ENCODE results near the gene TNFAIP6. TPM values are rescaled to one million over a fixed set of nuclear protein-coding genes. Genes with fewer than 3 reads are reported as not detected.

The TNFAIP6 gene
- polyA plus RNA-seq, 1 of the 3 experiments (the other 2 are of a cell fraction), result 0.58 TPM

DNA sequence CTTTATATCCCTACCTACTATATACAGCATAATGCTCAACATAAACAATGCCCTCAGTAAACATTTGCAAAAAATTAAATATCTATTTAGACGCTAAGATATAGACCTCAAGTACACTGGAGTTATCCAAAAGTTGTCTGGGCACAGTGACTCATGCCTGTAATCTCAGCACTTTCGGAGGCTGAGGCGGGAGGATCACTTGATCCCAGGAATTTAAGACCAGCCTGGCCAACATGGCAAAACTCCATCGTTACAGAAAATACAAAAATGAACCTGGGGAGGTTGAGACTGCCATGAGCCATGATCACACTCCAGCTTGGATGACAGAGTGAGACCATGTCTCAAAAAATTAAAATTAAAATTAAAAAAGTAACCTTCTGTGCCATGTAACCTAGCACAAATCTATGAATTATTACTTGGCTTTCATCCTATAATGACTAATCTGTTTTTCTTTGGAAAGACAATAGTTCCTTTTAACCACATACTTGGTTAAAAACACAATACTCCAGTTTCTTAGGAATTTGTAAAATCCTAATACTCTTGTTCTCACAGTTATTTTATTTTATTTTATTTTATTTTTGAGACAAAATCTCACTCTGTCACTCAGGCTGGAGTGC, 6.7 kb upstream of the TNFAIP6 start (continued):
- TF ChIP-seq, protein P1, sequence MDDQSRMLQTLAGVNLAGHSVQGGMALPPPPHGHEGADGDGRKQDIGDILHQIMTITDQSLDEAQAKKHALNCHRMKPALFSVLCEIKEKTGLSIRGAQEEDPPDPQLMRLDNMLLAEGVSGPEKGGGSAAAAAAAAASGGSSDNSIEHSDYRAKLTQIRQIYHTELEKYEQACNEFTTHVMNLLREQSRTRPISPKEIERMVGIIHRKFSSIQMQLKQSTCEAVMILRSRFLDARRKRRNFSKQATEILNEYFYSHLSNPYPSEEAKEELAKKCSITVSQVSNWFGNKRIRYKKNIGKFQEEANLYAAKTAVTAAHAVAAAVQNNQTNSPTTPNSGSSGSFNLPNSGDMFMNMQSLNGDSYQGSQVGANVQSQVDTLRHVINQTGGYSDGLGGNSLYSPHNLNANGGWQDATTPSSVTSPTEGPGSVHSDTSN (IDR thresholded peaks at IDR 0.05), result peak; percentile 71; the same call in 1 of the 2 replicates
- TF ChIP-seq, protein P2, sequence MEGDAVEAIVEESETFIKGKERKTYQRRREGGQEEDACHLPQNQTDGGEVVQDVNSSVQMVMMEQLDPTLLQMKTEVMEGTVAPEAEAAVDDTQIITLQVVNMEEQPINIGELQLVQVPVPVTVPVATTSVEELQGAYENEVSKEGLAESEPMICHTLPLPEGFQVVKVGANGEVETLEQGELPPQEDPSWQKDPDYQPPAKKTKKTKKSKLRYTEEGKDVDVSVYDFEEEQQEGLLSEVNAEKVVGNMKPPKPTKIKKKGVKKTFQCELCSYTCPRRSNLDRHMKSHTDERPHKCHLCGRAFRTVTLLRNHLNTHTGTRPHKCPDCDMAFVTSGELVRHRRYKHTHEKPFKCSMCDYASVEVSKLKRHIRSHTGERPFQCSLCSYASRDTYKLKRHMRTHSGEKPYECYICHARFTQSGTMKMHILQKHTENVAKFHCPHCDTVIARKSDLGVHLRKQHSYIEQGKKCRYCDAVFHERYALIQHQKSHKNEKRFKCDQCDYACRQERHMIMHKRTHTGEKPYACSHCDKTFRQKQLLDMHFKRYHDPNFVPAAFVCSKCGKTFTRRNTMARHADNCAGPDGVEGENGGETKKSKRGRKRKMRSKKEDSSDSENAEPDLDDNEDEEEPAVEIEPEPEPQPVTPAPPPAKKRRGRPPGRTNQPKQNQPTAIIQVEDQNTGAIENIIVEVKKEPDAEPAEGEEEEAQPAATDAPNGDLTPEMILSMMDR (IDR thresholded peaks at IDR 0.05), result no peak
- TF ChIP-seq NFIC (IDR thresholded peaks at IDR 0.05; ENCODE audit: borderline replicate concordance) (peak; percentile 78; the same call in 1 of the 2 replicates), YY1 (IDR thresholded peaks at IDR 0.05; ENCODE audit: low read depth) (no peak), NRF1 (IDR thresholded peaks at IDR 0.05; ENCODE audit: low read depth, low read length) (no peak)

DNA sequence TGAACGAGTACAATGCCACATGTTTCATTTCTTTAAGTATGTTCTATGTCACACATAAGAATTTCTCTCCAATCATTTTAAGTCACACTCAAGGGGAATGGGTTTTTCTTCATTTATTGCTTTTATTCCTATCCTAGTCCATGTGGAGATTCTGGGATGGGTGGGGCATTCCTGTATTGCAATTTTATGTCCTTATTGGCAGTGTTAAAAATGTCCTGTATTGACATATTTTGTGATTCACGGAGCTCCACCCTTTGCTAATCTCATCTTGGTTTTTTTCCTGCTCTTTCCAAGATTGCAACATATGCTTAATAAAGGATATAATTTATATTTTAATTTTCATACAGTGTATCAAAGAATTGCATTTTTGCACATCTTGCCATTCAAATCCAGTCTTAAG, 3.4 kb upstream of the TNFAIP6 start:
- WGBS (ENCODE audit: low lambda C conversion rate), result 87% methylated on average over 2 of the region's 2 CpGs
- peaks cover 8% of the 10 kb centered on the region for H3F3A ChIP-seq (replicated peaks; ENCODE audit: insufficient read depth)
- H2AFZ ChIP-seq (ENCODE audit: low read depth), result no peak overlapping the region
- DNase-seq, result no peak
- CTCF ChIA-PET, result interaction anchor here (1.7 kb wide), 1 partner anchor 10 kb away, joined by 5 read pairs; no protein-coding TSS in a partner anchor
- H3K27ac ChIP-seq (ENCODE audit: low read depth in 2 of 2, low read length in 1 of 2), result no peak overlapping the region
- H3K9ac ChIP-seq, result no peak overlapping the region
- no peaks in the 10 kb centered on the region for H3K79me2 ChIP-seq (ENCODE audit: insufficient read depth)
- peaks cover 0 to 12% of the 10 kb centered on the region in 2 experiments; a peak in 2 of 4 replicates for H3K4me1 ChIP-seq (ENCODE audit: control insufficient read depth in 1 of 2, insufficient read depth in 2 of 2, low read depth in 1 of 2, low read length in 1 of 2)
- no peaks in the 10 kb centered on the region for H3K36me3 ChIP-seq (replicated peaks in 1 of 2; ENCODE audit: control insufficient read depth in 1 of 2, insufficient read depth in 2 of 2, low read length in 1 of 2)
- H3K9me2 ChIP-seq, result no peaks in the 10 kb centered on the region
- no peak overlapping the region for H3K4me2 ChIP-seq
- no peaks in the 10 kb centered on the region for H3K27me3 ChIP-seq (ENCODE audit: insufficient read depth)
- no peak overlapping the region for H3K4me3 ChIP-seq (ENCODE audit: low read depth in 2 of 2, low read length in 1 of 2)
- POLR2A ChIA-PET, result no interaction called here
- no peaks in the 10 kb centered on the region for H3K9me3 ChIP-seq
- no peaks in the 10 kb centered on the region for H4K20me1 ChIP-seq (ENCODE audit: insufficient read depth)
- TF ChIP-seq CHD2 (IDR thresholded peaks at IDR 0.05; ENCODE audit: low read length, partially characterized antibody), result no peak
- no peak for TF ChIP-seq MEF2A (IDR thresholded peaks at IDR 0.05; ENCODE audit: borderline replicate concordance, low read depth)
- TF ChIP-seq TAF1 (IDR thresholded peaks at IDR 0.05; ENCODE audit: borderline replicate concordance, low read depth, low read length), result no peak
- TF ChIP-seq GATA2 (CRISPR knock-in tag; IDR thresholded peaks at IDR 0.05), result no peak
- TF ChIP-seq, protein P3, sequence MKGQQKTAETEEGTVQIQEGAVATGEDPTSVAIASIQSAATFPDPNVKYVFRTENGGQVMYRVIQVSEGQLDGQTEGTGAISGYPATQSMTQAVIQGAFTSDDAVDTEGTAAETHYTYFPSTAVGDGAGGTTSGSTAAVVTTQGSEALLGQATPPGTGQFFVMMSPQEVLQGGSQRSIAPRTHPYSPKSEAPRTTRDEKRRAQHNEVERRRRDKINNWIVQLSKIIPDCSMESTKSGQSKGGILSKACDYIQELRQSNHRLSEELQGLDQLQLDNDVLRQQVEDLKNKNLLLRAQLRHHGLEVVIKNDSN (IDR thresholded peaks at IDR 0.05; ENCODE audit: borderline replicate concordance, low read depth), result no peak
- no peak for TF ChIP-seq ELF1 (IDR thresholded peaks at IDR 0.05)
- no peak for TF ChIP-seq JUND (IDR thresholded peaks at IDR 0.05)
- TF ChIP-seq, protein P4, sequence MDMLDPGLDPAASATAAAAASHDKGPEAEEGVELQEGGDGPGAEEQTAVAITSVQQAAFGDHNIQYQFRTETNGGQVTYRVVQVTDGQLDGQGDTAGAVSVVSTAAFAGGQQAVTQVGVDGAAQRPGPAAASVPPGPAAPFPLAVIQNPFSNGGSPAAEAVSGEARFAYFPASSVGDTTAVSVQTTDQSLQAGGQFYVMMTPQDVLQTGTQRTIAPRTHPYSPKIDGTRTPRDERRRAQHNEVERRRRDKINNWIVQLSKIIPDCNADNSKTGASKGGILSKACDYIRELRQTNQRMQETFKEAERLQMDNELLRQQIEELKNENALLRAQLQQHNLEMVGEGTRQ (IDR thresholded peaks at IDR 0.05; ENCODE audit: borderline replicate concordance, low read depth, low read length), result no peak
- TF ChIP-seq, protein P5, sequence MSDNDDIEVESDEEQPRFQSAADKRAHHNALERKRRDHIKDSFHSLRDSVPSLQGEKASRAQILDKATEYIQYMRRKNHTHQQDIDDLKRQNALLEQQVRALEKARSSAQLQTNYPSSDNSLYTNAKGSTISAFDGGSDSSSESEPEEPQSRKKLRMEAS (IDR thresholded peaks at IDR 0.05; ENCODE audit: low read depth), result no peak
- TF ChIP-seq, protein P6, sequence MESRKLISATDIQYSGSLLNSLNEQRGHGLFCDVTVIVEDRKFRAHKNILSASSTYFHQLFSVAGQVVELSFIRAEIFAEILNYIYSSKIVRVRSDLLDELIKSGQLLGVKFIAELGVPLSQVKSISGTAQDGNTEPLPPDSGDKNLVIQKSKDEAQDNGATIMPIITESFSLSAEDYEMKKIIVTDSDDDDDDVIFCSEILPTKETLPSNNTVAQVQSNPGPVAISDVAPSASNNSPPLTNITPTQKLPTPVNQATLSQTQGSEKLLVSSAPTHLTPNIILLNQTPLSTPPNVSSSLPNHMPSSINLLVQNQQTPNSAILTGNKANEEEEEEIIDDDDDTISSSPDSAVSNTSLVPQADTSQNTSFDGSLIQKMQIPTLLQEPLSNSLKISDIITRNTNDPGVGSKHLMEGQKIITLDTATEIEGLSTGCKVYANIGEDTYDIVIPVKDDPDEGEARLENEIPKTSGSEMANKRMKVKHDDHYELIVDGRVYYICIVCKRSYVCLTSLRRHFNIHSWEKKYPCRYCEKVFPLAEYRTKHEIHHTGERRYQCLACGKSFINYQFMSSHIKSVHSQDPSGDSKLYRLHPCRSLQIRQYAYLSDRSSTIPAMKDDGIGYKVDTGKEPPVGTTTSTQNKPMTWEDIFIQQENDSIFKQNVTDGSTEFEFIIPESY (IDR thresholded peaks at IDR 0.05; ENCODE audit: borderline replicate concordance, low read depth), result no peak
- no peak for TF ChIP-seq FOSL2 (IDR thresholded peaks at IDR 0.05; ENCODE audit: borderline replicate concordance, low read depth)
- TF ChIP-seq MXI1 (IDR thresholded peaks at IDR 0.05; ENCODE audit: low read depth, low read length), result no peak
- no peak for TF ChIP-seq GABPA (IDR thresholded peaks at IDR 0.05; ENCODE audit: low read depth)
- TF ChIP-seq, protein P7, sequence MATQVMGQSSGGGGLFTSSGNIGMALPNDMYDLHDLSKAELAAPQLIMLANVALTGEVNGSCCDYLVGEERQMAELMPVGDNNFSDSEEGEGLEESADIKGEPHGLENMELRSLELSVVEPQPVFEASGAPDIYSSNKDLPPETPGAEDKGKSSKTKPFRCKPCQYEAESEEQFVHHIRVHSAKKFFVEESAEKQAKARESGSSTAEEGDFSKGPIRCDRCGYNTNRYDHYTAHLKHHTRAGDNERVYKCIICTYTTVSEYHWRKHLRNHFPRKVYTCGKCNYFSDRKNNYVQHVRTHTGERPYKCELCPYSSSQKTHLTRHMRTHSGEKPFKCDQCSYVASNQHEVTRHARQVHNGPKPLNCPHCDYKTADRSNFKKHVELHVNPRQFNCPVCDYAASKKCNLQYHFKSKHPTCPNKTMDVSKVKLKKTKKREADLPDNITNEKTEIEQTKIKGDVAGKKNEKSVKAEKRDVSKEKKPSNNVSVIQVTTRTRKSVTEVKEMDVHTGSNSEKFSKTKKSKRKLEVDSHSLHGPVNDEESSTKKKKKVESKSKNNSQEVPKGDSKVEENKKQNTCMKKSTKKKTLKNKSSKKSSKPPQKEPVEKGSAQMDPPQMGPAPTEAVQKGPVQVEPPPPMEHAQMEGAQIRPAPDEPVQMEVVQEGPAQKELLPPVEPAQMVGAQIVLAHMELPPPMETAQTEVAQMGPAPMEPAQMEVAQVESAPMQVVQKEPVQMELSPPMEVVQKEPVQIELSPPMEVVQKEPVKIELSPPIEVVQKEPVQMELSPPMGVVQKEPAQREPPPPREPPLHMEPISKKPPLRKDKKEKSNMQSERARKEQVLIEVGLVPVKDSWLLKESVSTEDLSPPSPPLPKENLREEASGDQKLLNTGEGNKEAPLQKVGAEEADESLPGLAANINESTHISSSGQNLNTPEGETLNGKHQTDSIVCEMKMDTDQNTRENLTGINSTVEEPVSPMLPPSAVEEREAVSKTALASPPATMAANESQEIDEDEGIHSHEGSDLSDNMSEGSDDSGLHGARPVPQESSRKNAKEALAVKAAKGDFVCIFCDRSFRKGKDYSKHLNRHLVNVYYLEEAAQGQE (IDR thresholded peaks at IDR 0.05; ENCODE audit: low read depth, low read length), result no peak
- no peak for TF ChIP-seq YY1 (IDR thresholded peaks at IDR 0.05; ENCODE audit: low read depth)

Data from SK-N-SH (cell line).